SJSA1 (cell line): Measurements from ENCODE around the gene LSM6. TPM values are rescaled to one million over a fixed set of nuclear protein-coding genes. Genes with fewer than 3 reads are reported as not detected.

Experiments used
- DNase-seq, 2 experiments: peaks; one replicate each; pipeline ENCODE4 v3.0.0-alpha.2; 2015 to 2020; ENCODE audit warnings: low spot score in 2 of 2, low read depth in 1 of 2
- H3K27ac ChIP-seq: fragments of 250-450 bp; sonication (Bioruptor Pico); 2 replicates; pipeline ENCODE4 v1.5.1; 2020; ENCODE audit warnings: mild to moderate bottlenecking, moderate library complexity
- H3K27me3 ChIP-seq: fragments of 250-450 bp; sonication (Bioruptor Pico); replicated peaks from 2 replicates; pipeline ENCODE4 v1.5.1; 2020; ENCODE audit warnings: mild to moderate bottlenecking, moderate library complexity
- H3K36me3 ChIP-seq: fragments of 250-450 bp; sonication (Bioruptor Pico); 2 replicates; pipeline ENCODE4 v1.5.1; 2020; ENCODE audit warnings: mild to moderate bottlenecking
- H3K4me1 ChIP-seq: fragments of 250-450 bp; sonication (Bioruptor Pico); replicated peaks from 2 replicates; pipeline ENCODE4 v1.6.1; 2021; ENCODE audit warnings: mild to moderate bottlenecking
- H3K4me3 ChIP-seq: fragments of 250-450 bp; sonication (Bioruptor Pico); 2 replicates; pipeline ENCODE4 v1.5.1; 2020; ENCODE audit warnings: mild to moderate bottlenecking
- H3K9me3 ChIP-seq: fragments of 250-450 bp; sonication (Bioruptor Pico); replicated peaks from 2 replicates; pipeline ENCODE4 v1.5.1; 2020; ENCODE audit warnings: mild to moderate bottlenecking
- total RNA-seq: library from RNA; depleted of rRNA; stranded (reverse); fragments of >200 nt; shearing (Covaris generic); gene quantifications from 2 replicates; pipeline ENCODE4 v1.2.3, GENCODE V29; 2014; rRNA removed

The LSM6 gene
- 111 and 159 TPM in 2 replicates for total RNA-seq

GRCh38 chr4:146175541-146176453 is at the start of gene LSM6:
Gene LSM6, plus strand, starts transcription at chr4:146175718. Its CDS starts 7,204 bp downstream, at chr4:146182922.
- Histone ChIP-seq H3K36me3 (peaks cover 28% of the 10 kb centered on the region), H3K27me3 (no peaks in the 10 kb centered on the region), H3K4me1 (peaks cover 7% of the 10 kb centered on the region), H3K27ac (peak within 1 kb of the TSS; percentile 85), H3K9me3 (no peaks in the 10 kb centered on the region), H3K4me3 (peak within 1 kb of the TSS; percentile 88)
- DNase-seq: peak; percentile 87 to 88

GRCh38 chr4:146132445-146132844 is 43.1 kb upstream of the LSM6 start:
- Histone ChIP-seq H3K4me1 (no peaks in the 10 kb centered on the region), H3K27me3 (no peaks in the 10 kb centered on the region), H3K27ac (no peak overlapping the region), H3K36me3 (no peaks in the 10 kb centered on the region), H3K4me3 (no peak overlapping the region), H3K9me3 (no peaks in the 10 kb centered on the region)
- no peak for DNase-seq

DNA sequence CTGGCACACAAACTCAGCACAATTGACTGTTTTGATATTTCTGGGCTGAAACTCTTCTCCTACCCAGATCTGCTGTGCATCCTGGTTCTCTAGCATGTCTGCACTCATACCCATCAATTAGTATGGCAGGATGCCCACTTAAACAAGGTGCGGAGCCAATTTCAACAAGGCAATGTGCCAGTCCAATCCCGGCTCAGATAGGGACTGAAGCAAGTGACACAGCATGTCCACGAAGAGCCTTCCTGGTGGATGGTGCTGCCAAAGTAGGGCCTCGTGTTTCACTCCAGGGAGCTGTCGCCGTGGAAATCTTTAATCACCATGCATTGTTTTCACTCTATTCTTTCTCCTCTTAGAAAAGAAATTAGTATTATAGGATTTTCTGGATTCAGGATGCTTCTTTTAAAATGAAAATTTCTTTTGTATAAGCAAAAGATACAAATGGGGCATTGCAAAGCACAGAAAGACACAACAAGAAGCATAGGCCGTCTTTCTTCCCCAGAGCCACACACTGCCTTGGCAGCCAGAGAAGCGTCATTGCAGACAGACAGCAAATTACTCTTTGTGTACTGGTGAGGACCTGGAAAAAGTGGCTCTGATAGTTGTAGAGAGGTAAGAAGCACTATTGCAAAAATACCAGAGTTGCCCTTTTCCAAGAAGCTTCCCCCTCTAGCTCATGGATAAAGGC is 40.6 kb upstream of the LSM6 start:
- Histone ChIP-seq H3K27ac (no peak overlapping the region), H3K27me3 (no peaks in the 10 kb centered on the region), H3K4me3 (no peak overlapping the region), H3K4me1 (no peaks in the 10 kb centered on the region), H3K9me3 (no peaks in the 10 kb centered on the region), H3K36me3 (no peaks in the 10 kb centered on the region)
- no peak for DNase-seq

- H3K27me3 ChIP-seq: peaks cover 6% of the 10 kb centered on the region
- no peak for DNase-seq
- H3K27ac ChIP-seq: no peak overlapping the region
Measured at GRCh38 chr4:146135941-146136340, 39.6 kb upstream of the LSM6 start.

GRCh38 chr4:146142768-146143167 is 32.8 kb upstream of the LSM6 start:
- Histone ChIP-seq H3K27ac (no peak overlapping the region), H3K36me3 (no peaks in the 10 kb centered on the region), H3K9me3 (no peaks in the 10 kb centered on the region), H3K4me1 (no peaks in the 10 kb centered on the region), H3K4me3 (no peak overlapping the region), H3K27me3 (peaks cover 6% of the 10 kb centered on the region)
- DNase-seq: no peak

More at GRCh38 chr4:146135941-146136340, 39.6 kb upstream of the LSM6 start:
- H3K4me3 ChIP-seq: no peak overlapping the region
- H3K36me3 ChIP-seq: no peaks in the 10 kb centered on the region
- no peaks in the 10 kb centered on the region for H3K9me3 ChIP-seq
- no peaks in the 10 kb centered on the region for H3K4me1 ChIP-seq

GRCh38 chr4:146143888-146144287 is 31.6 kb upstream of the LSM6 start:
- no peak overlapping the region for H3K27ac ChIP-seq
- H3K27me3 ChIP-seq: peaks cover 6% of the 10 kb centered on the region
- H3K36me3 ChIP-seq: no peaks in the 10 kb centered on the region

DNA sequence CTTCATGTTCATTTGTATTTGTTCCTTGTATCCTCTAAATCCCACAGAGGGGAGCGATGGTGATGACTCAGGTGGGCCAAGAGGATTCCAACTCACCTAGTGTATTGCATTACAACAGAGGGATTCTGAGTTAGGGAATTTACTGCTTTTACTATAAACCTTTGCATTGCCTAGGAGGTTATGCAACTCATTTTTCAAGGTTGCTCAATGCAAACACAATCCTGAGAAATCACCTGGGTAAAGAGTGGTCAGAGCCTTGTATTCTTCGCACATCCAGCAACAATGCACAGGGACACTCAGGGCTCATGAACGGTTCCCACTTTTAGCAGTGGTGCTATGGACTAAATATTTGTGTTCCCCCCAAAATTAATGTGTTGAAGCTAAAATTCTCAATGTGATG is 28.6 kb upstream of the LSM6 start:
- Histone ChIP-seq H3K4me3 (no peak overlapping the region), H3K27ac (no peak overlapping the region), H3K36me3 (no peaks in the 10 kb centered on the region), H3K4me1 (no peaks in the 10 kb centered on the region), H3K27me3 (no peaks in the 10 kb centered on the region), H3K9me3 (no peaks in the 10 kb centered on the region)
- DNase-seq: no peak

More at GRCh38 chr4:146143888-146144287, 31.6 kb upstream of the LSM6 start:
- Histone ChIP-seq H3K9me3 (no peaks in the 10 kb centered on the region), H3K4me1 (no peaks in the 10 kb centered on the region), H3K4me3 (no peak overlapping the region)
- no peak for DNase-seq

DNA sequence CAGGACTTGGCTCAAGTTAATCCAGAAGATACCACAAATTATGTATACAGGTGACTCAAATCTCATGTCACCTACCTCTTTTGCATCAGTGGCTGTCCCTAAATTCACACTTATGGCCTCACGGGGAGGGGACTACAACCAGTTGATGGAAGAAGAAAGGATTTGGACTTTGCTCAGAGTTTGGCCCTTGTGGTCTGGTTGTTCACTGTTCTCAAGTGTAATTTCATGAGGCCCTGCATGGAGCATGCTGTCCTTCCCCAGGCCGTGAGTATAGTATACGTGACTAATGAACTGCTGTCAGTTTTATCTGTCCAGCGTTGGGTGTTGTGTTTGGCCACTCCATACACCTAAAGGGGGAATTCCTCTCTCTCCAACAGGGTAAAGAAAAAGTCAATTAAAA is 27.5 kb upstream of the LSM6 start:
- H3K27me3 ChIP-seq: no peaks in the 10 kb centered on the region
- H3K27ac ChIP-seq: no peak overlapping the region
- no peak for DNase-seq
- H3K4me3 ChIP-seq: no peak overlapping the region
- H3K4me1 ChIP-seq: no peaks in the 10 kb centered on the region
- H3K9me3 ChIP-seq: no peaks in the 10 kb centered on the region
- H3K36me3 ChIP-seq: no peaks in the 10 kb centered on the region

- 0 out of 2 replicates have a peak, but pooled peaks cover 5% of the 10 kb centered on the region for H3K27me3 ChIP-seq
- no peaks in the 10 kb centered on the region; the same call in 1 of the 2 replicates for H3K9me3 ChIP-seq
- no peaks in the 10 kb centered on the region for H3K4me1 ChIP-seq
- no peak for DNase-seq
- no peak overlapping the region for H3K4me3 ChIP-seq
- no peaks in the 10 kb centered on the region for H3K36me3 ChIP-seq
- H3K27ac ChIP-seq: no peak overlapping the region
Measured at GRCh38 chr4:146154057-146154456, 21.5 kb upstream of the LSM6 start.

- Histone ChIP-seq H3K27ac (no peak overlapping the region), H3K9me3 (no peaks in the 10 kb centered on the region; the same call in 1 of the 2 replicates), H3K36me3 (no peaks in the 10 kb centered on the region), H3K4me3 (no peak overlapping the region), H3K27me3 (0 out of 2 replicates have a peak, but pooled peaks cover 5% of the 10 kb centered on the region), H3K4me1 (no peaks in the 10 kb centered on the region)
- no peak for DNase-seq
Measured at GRCh38 chr4:146155152-146155724, 20.3 kb upstream of the LSM6 start.

- H3K9me3 ChIP-seq: no peaks in the 10 kb centered on the region; the same call in 1 of the 2 replicates
- H3K36me3 ChIP-seq: no peaks in the 10 kb centered on the region
- H3K27ac ChIP-seq: no peak overlapping the region
- H3K4me3 ChIP-seq: no peak overlapping the region
- DNase-seq: no peak
- H3K27me3 ChIP-seq: 0 out of 2 replicates have a peak, but pooled peaks cover 5% of the 10 kb centered on the region
- H3K4me1 ChIP-seq: no peaks in the 10 kb centered on the region
Measured at GRCh38 chr4:146158036-146158745, 17.3 kb upstream of the LSM6 start.

- no peaks in the 10 kb centered on the region for H3K4me1 ChIP-seq
- no peaks in the 10 kb centered on the region; the same call in 1 of the 2 replicates for H3K9me3 ChIP-seq
- no peak for DNase-seq
- H3K27me3 ChIP-seq: 0 out of 2 replicates have a peak, but pooled peaks cover 5% of the 10 kb centered on the region
- H3K4me3 ChIP-seq: no peak overlapping the region
- no peak overlapping the region for H3K27ac ChIP-seq
- no peaks in the 10 kb centered on the region for H3K36me3 ChIP-seq
Measured at GRCh38 chr4:146159384-146160058, 16.0 kb upstream of the LSM6 start.

GRCh38 chr4:146161243-146161642 is 14.3 kb upstream of the LSM6 start:
- 0 out of 2 replicates have a peak, but pooled peaks cover 3% of the 10 kb centered on the region for H3K27me3 ChIP-seq
- H3K27ac ChIP-seq: no peak overlapping the region
- no peaks in the 10 kb centered on the region; the same call in 1 of the 2 replicates for H3K9me3 ChIP-seq
- DNase-seq: no peak
- H3K4me1 ChIP-seq: peaks cover 7% of the 10 kb centered on the region; the same call in 1 of the 2 replicates
- no peaks in the 10 kb centered on the region for H3K36me3 ChIP-seq
- no peak overlapping the region for H3K4me3 ChIP-seq
